HG02970 (cell line): ENCODE results near the gene PDIK1L.

Experiments
- ATAC-seq: cut with Tn5 transposase; IDR thresholded peaks from one replicate; pipeline ENCODE4 v1.9.1; 2021; ENCODE audit warnings: mild to moderate bottlenecking, moderate library complexity, moderate number of reproducible peaks; ENCODE audit not compliant: unreplicated experiment, low FRiP score

The PDIK1L gene

GRCh38 chr1:26153966-26154532, 42.4 kb downstream of the PDIK1L start:
- no peak for ATAC-seq

GRCh38 chr1:26154750-26155149, 43.1 kb downstream of the PDIK1L start:
- ATAC-seq = no peak

GRCh38 chr1:26155370-26156284, 44.0 kb downstream of the PDIK1L start:
- no peak for ATAC-seq

GRCh38 chr1:26156285-26157038, 44.8 kb downstream of the PDIK1L start:
- ATAC-seq = no peak

- ATAC-seq = no peak
Measured at GRCh38 chr1:26158271-26158907, 46.8 kb downstream of the PDIK1L start.

- no peak for ATAC-seq
Measured at GRCh38 chr1:26158908-26159742, 47.5 kb downstream of the PDIK1L start, which contains the start of gene FAM110D. FAM110D (plus strand) TSS chr1:26159079; CDS start chr1:26161292, 2,213 bp downstream.

- ATAC-seq = no peak
Measured at GRCh38 chr1:26159743-26160039, 48.1 kb downstream of the PDIK1L start.

- no peak for ATAC-seq
Measured at GRCh38 chr1:26160527-26161414, 49.1 kb downstream of the PDIK1L start.

- ATAC-seq = no peak
Measured at GRCh38 chr1:26161415-26162219, 50.0 kb downstream of the PDIK1L start.

- ATAC-seq = no peak
Measured at GRCh38 chr1:26162220-26162709, 50.6 kb downstream of the PDIK1L start.

- no peak for ATAC-seq
Measured at GRCh38 chr1:26163684-26164035, 52.0 kb downstream of the PDIK1L start.

GRCh38 chr1:26164036-26164860, 52.6 kb downstream of the PDIK1L start:
- no peak for ATAC-seq

- ATAC-seq = no peak
Measured at GRCh38 chr1:26164861-26165842, 53.5 kb downstream of the PDIK1L start.

GRCh38 chr1:26166719-26167281, 55.2 kb downstream of the PDIK1L start:
- no peak for ATAC-seq

- no peak for ATAC-seq
Measured at GRCh38 chr1:26168410-26169197, 57.0 kb downstream of the PDIK1L start, which contains the start of gene C1orf232. C1orf232 (minus strand) TSS chr1:26168963; CDS start chr1:26168499, 464 bp downstream.
